Measurements from ENCODE around the gene EPHA4.

EPHA4 gene

DNA sequence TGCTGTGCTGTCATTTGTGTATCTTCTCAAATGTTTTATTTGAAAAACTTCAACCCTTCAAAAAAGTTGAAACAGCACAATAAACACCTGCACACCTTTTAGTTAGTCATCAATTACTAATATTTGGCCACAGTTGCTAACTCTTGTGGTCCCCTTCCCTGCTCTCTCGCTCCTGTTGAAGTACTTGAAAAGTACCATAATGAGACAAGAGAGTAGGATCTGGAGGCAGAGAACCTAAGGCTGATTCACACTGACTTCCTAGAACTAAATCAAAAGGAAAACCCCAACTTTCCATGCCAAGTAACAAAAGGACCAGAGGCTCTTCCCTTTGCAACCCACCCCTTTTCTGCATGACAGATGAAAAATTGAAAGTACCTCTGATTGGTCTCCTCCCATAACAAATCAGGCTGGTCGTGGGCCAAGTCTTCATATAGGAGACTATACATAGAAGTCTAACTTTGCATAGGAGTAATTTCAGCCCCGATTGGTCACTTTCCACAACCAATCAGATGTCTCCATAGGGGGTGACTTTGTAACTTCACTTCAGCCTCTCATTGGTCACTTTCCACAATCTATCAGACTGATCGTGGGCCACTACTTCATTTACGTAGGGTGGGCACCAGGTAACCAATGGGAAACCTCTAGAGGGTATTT is 179.7 kb downstream of the EPHA4 start:
- DNase-seq (ENCODE audit: low spot score): no peak

DNA sequence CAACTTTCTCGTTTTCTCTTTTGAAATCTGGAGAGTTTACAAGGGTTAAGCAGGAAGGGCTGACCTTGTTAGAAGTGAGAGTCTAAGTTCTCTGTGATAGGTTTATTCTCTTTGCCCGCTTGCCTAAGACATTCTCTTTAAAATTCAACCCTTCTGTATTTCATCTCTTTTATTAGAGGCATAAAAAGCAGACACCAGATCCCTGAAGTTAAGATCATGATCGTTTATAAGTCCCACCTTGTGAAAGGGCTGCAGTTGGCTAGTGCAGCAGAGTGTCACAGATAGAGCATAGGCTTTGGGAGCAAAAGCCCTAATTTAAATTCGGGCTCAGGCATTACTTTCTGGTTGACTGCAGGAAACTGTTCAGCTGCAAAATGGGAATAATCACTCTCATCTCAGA is 181.2 kb downstream of the EPHA4 start:
- no peak for DNase-seq (ENCODE audit: low spot score)

DNA sequence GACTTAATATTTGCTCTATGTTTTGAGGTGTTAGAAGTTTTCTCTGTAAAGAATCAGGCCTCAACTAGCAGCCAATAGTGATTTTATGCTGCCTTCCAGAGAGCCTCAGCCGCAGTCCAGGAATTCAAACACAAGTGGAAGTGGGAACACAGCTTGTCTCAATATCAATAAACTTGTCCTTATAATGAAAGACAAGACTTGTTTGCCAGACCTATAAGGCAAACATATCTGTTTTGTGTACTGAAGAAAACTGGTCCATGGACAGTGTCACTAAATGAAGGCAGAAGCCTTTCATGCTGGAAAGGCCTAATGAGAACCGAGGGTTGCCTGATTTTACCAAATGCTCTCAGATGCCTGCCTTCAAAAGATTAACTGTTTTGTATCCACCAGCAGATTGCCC is 182.2 kb downstream of the EPHA4 start:
- DNase-seq (ENCODE audit: low spot score): no peak

DNA sequence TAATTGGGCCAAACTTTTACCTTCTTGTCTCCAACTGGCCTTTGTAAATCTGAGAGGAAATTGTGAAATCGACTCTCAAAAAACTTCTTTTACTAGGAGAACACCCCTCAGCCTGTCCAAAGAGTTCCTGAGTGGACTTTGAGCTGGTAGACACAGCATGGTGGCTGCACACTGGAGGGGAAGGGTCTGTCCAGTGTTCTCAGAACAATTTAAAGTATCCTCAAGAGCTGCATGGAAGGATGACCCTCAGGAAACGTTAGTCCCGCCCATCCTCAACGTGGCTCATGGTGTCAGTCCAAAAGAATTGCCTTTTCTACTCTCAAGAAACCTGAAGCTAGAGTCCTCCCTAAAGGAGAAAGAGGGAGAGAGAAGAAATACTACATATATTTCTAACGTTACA is 182.7 kb downstream of the EPHA4 start:
- DNase-seq (ENCODE audit: low spot score): no peak

DNA sequence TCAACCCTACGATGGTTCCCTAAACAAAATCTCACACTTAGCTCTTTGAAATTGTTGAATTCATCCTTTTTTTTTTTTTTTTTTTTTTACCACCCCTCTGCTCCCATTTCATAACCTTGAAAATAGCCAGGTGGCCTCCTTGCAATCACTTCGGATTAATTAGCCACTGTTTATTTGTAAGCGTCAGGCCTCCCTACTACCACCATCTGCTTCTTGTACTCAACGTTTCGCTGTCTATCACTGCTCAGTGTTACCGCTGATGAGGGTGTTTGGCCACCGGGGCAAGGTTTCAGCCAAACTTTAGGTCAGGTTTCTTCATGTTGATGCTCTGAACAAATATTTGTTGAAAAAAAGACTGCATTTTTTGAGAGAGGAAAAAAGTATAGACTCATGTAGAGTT is 183.2 kb downstream of the EPHA4 start:
- DNase-seq (ENCODE audit: low spot score): no peak

DNA sequence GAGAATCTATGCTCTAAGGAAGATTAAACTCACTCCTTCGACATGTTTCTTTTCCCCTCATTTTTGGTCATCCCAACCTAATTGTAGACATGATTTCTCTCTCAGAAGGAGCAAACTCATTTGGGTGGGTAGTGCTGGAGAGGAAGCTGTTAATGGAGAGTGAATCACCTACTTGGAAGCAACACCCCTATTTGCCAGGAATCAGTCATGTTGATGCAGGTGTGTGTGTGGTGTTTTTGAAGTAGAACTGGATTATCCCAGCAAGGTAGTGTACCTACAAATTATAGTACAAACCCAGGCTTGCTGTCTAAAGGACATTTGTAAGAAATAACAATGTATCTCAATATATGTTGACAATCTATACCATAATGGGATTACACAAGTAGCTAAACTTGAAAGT is 186.4 kb downstream of the EPHA4 start:
- no peak for DNase-seq (ENCODE audit: low spot score)

DNA sequence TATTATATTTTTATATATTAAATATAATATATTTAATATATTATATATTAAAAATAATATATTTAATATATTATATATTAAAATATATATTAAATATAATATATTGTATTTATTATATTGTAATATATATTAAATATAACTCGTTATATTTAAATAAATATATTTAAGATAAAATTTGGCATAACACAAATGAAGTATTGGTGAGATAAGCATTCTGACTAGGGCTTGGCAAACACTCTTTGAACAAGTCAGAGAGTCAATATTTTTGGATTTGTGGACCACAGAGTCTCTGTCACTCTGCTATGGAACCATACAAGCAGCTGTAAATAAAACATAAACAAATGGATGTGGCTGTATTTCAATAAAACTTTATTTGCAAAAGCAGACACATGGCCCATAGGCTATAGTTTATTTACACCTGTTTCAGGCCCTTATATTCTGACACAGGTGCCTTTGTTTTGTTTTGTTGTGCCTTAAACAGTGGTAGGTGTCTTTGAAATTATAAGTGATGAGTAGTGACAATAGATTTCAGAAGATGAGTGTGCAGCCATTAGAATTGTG is 190.1 kb downstream of the EPHA4 start:
- DNase-seq (ENCODE audit: low spot score): no peak

DNA sequence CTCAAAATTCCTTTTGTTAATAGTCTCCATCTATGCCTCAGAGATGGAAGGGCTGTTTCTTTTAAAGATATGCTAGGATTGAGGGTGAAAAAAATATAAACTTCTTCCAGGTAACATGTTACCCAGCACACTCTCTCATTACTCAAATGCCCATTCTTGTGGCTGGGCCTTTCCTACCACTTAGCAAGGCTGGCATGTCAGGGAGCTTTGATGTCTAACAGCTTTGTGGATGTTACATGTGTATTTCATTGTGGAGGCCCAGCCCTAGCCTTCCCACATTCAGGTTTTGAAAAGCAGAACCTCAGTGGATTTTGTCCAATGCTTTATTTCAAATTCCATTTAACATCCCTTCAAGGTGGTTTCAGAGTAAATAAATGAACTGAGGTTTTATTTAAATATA is 191.4 kb downstream of the EPHA4 start:
- no peak for DNase-seq (ENCODE audit: low spot score)

DNA sequence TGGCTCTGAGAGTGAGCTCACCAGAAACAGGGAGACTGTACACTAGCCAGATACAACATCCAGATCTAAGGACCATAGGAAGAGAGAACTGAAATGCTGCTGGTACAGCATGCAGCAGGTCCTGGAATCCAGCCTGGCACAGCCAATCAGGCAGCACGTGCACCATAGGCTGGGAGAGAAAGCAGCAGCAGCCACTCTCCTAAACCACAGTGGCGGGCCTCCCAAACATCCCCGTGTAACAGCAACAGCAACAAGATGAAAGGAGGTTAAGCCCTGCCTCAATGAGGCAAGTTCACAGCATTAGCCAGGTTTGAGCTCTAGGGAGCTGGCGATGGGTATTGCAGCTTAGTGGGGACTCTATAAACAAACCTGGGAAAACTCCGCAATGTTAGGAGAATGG is 192.0 kb downstream of the EPHA4 start:
- no peak for DNase-seq (ENCODE audit: low spot score)

DNA sequence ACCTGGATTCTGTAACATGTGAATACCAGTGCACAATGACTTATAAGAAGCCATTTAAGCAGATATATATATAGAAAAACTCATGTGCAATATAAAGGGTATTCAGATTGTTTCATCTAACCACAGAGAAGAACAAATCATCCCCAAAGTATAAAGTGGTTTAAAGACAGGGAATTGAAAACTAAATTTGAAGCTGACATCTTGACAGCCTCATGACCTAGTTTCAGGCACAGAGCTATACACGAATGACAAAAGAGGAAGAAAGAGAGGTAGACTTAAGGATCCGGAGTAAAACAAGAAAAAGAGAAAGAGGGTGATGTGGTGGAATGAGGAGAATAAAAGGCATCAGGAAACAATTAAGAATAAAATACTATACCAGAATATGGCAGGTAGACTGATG is 194.5 kb downstream of the EPHA4 start:
- no peak for DNase-seq (ENCODE audit: low spot score)

DNA sequence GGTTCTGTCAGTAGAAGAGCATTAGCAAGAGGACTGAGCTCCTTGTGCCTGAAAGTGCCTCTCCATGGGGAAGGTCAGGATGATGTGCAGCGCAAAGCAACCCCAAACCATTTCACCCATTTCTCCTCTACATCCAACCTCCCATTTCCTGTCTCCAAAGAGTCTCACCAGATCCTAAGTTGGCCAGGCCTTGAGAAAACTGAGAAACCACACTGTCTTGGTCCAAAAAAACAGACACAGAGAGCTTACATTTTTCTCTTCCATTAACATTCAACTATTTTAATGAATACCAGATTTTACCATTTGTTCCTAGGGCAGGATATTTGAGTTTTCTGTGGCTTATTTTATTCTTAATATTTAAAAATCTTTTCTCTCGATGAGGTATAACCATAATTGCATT is 195.0 kb downstream of the EPHA4 start:
- no peak for DNase-seq (ENCODE audit: low spot score)

DNA sequence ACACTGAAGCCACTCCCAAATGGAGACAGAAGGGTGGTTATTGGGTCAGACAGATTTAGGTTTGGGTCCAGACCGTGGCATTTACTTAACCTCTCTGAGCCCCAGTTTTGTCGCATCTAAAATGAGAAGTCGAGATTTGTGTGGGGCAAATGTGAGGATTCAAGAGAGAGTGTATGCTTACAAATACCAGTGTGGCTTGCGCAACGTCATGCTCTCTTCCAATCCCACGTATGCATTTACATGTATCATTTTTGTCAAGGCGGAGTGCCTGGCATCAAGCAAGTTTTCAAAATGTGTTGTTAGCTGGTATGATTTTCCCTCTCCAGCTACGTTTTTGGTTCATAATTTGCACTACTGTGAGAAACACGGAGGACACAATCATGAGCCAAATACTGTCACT is 197.9 kb downstream of the EPHA4 start:
- DNase-seq (ENCODE audit: low spot score): no peak

DNA sequence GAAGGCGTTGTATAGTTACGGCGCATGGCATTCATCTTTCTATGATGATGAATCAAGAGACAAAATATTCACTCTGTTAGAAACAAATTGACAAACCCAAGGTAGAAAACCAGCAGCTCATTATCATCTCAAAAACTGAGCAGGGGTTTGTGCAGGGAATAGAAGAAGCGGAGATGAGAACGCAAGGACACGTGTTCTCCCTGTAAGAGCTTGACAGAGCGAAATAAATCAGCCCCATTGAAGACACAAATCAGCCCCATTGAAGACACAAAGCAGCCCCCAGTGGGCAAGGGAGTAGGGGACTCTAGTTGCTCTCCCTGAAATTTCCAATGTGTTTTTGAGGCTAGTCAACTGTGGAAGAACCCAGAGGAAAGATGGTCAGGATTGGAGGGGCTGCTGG is 199.2 kb downstream of the EPHA4 start:
- DNase-seq (ENCODE audit: low spot score): no peak

DNA sequence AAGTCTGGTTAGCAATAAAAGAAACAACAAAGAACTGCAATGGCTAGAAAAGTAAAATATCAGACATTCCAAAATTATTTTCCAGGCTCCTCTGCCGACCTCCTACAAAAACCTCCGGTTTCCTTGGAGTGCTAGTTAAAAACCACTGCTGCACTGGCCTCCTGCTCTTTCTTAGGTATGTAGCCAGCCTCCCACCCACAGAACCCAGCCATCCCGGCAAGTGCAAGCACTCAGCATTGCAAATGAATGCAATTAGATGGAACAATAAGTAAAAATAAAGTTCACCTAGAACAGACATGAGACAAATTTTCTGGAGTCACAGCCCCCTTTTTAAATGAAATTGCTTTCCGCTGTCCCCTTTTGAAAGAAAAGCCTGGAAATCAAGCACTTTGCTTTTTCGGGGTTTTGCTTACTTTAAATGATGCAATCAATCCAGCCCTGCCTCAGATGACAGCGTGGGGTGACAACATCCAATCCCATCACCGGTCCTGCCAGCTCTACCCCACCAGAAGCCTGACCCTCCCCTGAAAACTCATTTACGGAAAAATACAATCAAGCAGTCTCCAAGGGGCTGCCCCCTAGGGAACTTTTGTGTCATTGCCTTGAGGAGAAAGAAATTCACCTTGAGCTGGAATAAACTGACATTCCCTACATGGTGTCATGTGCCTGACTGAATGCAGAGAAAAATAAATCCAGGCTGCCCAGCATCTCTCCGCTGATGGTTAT is 199.8 kb downstream of the EPHA4 start:
- DNase-seq (ENCODE audit: low spot score): no peak

DNA sequence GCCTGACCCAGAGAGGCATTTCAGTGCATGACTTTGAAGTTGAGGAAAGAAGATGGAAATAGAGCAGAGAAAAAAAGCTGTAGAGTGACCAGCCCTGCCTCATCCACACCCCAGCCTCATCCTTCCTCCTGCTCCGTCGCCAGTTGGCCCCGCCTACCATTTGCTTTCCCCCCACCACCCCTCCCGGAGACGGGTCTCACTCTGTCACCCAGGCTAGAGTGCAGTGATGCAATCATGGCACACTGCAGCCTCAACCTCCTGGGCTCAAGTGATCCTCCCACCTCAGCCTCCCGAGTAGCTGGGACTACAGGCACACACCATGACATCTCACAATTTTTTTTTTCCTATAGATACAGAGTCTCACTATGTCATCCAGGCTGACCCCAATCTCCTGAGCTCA is 200.8 kb downstream of the EPHA4 start:
- DNase-seq (ENCODE audit: low spot score): no peak

DNA sequence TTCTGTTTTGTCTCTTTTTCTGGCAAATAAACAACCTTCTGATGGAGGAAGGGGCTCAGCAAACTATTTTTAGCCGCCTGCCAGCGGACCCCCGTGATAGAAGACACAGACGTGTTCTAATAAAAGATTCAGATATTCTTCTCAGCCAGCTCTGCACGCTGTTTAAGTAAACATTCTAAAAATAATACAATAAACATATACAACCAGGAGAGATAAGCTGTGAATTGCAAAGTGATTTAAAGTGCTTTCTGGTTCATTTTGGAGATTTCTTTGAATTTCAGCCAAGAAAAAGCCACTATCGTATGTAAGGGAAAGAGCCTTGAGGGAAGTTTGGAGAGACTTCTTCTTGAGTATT is 201.3 kb downstream of the EPHA4 start:
- DNase-seq (ENCODE audit: low spot score): no peak

DNA sequence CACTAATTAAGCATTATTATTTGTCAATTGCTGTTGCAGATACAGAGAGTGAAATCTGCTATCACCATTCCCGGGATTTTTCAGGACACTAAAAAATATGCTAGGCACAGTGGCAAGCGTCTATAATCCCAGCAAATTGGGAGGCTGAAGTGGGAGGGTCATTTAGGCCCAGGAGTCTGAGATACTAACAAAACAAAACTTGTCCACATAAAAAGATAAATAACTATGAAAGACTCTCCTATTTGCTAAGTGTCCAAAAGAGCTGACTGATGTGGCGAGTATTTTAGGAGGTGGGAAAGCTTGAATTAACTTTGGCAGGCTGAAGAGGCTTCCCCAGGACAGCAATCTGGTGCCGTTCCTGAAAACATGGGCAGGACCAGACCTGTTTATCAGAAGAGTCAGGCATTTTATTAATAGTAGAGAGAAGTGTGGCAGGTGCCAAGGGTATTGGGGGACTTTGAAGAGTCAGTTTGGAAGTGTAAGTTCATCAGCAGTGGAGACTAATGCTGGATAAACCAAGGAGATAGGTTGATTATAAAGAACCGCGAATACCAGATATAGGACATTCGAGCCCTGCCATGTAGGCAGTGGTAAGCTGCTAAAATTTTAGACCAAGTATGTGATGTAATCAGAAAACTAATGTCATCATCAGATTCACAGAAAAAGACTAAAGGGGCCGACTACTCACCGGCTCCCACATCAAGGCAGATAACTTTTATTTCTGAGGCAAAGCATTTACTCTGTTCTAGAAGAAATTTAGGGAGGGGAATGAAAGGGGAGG is 201.8 kb downstream of the EPHA4 start:
- DNase-seq (ENCODE audit: low spot score): no peak

All from AG08396 (cell line).